GM20431 (cell line): ENCODE data around the gene GALNT17.

Experiments used
- in situ Hi-C: fragments of 300-500 bp; cut with MseI, MboI; formaldehyde crosslinking; loops from one replicate; pipeline ENCODE4 v1.15.0; 2020; ENCODE audit warnings: low sequenced_read_pairs; ENCODE audit not compliant: unreplicated experiment

Gene GALNT17

GRCh38 chr7:71479231-71479630 is 347.3 kb downstream of the GALNT17 start:
- in situ Hi-C loops: no loop called here

GRCh38 chr7:71480791-71481190 is 348.8 kb downstream of the GALNT17 start:
- in situ Hi-C loops: no loop called here

DNA sequence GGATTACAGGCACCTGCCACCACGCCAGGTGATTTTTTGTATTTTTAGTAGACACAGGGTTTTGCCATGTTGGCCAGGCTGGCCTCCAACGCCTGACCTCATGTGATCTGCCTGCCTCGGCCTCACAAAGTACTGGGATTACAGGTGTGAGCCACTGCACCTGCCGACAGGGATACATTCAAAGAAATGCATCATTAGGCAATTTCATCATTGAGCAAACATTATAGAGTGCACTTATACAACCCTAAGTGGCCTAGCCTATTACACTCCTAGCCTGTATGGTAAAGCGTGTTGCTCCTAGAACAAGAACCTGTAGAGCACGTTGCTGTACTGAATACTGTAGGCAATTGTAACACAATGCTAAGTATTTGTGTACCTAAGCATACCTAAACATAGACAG is 350.3 kb downstream of the GALNT17 start:
- in situ Hi-C loops: no loop called here

GRCh38 chr7:71484380-71484779 is 352.4 kb downstream of the GALNT17 start:
- in situ Hi-C loops: no loop called here

- in situ Hi-C loops: no loop called here
Measured at GRCh38 chr7:71485586-71485985, 353.6 kb downstream of the GALNT17 start.

DNA sequence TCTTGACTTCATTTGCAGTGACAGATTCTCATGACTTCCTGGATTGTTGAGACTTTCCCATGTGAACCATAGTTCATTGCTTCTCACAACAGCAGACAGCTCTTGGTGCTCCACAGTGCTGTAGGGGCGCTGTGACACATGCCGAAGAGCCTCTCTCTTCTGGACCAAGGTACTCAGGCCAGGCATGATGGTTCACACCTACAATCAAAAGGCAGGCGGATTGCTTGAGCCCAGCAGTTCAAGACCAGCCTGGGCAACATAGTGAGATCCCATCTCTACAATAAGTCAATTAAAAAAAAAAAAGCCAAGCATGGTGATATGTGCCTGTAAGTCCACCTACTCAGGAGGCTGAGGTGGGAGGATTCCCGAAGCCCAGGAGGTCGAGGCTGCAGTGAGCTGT is 354.5 kb downstream of the GALNT17 start:
- in situ Hi-C loops: no loop called here

- in situ Hi-C loops: no loop called here
Measured at GRCh38 chr7:71486856-71487628, 355.1 kb downstream of the GALNT17 start.

- in situ Hi-C loops: no loop called here
Measured at GRCh38 chr7:71488308-71488707, 356.4 kb downstream of the GALNT17 start.

GRCh38 chr7:71491336-71491735 is 359.4 kb downstream of the GALNT17 start:
- in situ Hi-C loops: no loop called here

DNA sequence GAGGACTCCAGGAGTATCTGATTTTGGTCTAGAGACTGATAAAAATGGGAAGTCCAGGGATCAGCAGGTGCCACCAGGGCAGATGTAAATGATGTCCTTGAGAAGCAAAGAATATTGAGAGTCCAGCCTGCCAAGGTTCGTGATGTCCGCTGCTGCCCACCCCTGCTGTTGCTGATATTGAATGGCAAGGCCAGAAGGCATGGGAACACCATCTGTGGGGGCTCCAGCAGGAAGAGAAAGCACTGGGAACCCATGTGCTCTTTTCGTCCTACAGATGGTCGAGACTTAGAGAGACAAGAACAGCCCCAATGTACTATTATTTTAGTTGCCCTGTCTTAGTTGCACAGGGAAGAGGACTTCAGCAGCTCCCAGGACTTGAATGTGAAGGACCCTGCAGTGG is 363.9 kb downstream of the GALNT17 start:
- in situ Hi-C loops: no loop called here

DNA sequence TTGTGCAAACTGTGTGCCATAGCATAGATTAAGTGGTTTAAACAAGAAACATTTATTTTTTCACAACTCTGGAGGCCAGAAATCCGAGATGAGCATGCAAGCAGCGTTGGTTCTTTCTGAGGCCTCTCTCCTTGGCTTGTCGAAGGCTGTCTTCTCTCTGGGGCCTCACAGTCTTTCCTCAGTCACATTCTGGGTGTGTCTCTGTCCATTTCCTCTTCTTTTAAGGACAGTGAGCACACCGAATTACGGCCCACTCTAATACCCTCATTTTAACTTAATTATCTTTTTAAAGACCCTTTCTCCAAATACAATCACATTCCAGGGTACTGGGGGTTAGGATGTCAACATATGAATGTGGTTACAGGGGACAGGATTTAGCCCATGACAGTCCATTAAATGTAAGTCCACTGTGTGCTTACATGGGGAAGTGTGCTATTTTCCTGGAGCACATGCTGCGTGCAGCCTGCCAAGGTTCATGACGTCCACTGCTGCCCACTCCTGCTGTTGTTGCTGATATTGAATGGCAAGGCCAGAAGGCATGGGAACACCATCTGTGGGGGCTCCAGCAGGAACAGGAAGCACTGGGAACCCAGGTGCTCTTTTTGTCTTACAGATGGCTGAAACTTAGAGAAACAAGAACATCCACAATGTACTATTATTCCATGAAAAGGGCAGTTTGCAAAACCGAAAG is 365.5 kb downstream of the GALNT17 start:
- in situ Hi-C loops: no loop called here

DNA sequence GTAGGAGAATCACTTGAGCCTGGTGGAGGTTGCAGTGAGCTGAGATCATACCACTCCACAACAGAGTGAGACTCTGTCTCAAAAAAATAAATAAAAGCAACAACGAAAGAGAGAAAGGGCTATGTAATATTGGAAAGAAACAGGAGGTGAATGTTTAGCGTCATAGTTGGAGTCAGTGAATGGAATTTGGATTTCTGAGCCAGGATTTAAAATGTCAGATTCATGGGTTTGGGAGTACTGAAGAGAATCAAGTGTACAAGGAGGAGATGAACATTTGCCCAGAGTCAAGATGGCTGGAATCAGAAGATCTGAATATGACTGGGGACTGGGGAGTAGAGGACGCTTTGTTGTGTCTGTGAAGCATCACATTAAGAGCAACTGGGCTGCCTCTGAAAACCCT is 366.4 kb downstream of the GALNT17 start:
- in situ Hi-C loops: no loop called here

DNA sequence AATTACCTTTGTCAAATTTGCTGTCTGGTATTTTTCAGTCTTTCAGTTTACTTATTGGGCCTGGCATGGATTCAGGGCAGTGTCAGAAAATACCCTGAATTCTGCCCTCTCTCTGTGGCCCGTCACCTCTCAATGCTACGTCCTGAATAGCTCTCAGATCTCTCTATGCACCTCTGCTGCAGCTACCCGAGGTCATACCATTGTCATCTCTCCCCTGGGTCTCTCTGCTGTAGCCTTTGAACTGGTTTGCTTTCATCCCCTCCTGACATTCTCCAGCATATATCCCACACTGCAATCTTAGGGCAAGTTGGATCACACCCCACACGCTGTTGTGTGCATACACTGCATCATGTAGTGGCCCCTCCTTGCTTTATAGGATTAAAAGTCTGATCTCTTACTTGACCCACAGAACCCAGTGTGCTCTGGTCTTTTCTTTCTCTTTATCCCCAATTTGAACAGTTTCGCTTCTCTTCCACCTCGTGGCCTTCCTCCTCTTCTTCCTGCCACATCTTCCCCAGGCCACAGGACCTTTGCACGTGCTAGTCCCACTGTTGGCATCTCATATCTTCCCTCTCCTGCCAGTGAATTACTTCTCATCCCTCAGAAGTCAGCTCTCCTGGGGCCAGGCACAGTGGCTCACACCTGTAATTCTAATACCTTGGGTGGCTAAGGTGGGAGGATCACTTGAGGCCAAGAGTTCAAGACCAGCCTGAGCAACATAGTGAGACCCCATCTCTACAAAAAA is 372.9 kb downstream of the GALNT17 start:
- in situ Hi-C loops: no loop called here

DNA sequence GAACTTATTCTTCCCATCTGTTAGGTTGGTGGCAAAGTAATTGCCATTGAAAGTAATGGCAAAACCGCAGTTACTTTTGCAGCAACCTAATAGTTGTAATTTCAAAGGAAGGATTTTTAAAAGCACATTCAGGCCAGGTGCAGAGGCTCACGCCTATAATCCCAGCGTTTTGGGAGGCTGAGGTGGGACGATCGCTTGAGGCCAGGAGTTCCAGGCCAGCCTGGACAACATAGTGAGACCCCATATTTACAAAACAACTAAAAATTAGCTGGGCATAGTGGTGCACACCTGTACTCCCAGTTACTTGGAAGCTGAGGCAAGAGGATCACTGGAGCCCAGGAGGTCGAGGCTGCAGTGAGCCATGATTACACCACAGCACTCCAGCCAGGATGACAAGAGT is 374.9 kb downstream of the GALNT17 start:
- in situ Hi-C loops: no loop called here

DNA sequence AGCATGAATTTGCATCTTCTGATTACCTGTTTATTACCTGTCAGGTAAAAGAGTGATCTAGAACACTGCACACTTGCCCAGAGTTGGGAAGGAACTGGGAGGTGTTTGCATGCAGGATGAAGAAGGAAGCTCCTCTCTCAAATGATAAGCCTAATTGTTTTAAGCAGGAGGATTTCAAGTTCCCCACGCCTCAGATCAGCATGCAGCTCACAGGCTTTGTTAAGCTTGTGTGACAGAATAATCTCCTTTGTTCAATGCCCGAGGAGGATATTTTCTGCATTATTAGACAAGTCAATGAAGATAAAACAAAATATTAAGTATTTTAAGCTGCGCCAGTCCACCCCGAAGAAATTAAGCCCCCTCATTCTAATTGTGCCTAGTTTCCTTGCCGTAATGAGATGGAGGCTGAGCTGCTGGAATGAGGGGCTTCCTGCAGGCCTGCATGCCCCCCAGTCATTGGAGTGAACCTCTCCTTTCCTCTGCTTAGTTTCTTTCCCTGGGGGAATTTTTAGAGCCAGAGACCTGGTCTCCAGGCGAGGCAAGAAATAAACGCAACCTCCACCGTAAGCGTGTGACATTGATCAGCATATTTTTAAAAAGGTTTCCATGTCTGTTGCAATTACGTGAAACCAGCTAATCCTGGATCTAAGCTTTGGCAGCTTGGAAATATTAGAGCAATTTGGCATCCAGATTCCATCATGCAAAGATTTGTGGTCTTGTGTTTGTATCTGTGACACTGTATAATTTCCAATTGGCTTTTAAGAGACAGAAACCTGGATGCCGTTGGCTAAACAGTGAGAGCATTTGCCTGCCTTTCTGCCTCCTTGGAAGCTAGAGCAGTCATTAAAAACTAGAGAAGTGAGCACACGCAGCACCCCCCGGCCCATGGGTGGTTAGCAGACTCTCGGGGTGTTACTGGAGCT is 376.0 kb downstream of the GALNT17 start:
- in situ Hi-C loops: no loop called here

DNA sequence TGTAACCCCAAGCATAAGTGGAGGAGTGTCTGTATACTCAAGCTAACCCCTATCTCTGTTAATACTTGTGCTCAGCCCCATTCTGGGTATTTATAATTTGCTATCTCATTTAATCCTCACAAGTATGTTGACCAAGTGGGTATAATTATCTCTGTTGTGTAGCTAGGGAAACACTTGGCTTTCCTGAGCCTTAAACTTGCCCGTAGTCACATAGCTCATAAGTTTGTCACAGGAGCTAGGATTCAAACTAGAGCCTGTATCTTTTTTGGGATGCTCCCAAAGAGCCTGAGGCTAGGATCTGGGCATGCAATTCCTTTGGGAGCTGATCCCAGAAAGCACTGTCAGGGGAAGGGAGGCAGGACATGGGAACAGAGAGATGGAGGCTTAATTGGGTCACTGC is 377.4 kb downstream of the GALNT17 start:
- in situ Hi-C loops: no loop called here

- in situ Hi-C loops: no loop called here
Measured at GRCh38 chr7:71511361-71511807, 379.4 kb downstream of the GALNT17 start.

DNA sequence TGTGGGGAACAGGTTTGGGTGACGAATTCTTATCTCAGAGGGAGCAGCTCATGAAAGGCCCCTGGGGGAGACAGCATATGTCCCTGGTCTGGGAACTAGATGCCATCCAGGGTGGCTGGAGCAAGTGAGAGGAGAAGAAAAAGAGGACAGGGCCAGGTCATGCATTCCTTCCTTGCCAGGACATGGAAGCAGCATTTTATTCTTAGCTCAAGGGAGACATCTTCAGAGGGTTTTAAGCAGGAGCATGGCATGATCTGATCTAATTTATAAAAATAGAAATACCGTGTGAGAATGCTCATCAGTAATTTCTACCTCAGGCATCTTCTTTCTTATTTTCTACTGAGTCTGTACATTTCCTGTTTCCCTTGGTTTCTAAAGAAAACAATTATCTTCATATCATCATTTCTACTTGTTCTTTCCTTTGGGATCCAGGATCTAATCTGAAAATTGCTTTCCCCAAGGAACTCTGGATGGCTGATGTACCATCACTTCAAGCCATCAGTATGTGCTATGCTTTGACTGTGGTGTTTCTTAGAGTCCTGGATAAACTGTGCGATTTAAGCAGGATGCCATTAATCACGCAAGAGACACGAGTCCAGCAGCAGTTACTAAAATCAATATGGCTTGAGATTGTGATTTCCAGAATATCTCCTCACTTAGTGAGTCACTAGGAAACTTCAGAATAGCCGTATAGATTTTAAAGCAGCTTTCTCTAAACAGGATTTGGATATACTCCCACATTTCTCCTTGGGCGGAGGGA is 386.2 kb downstream of the GALNT17 start:
- in situ Hi-C loops: no loop called here

- in situ Hi-C loops: no loop called here
Measured at GRCh38 chr7:71518880-71519279, 386.9 kb downstream of the GALNT17 start.
